ENCODE results near the gene PPP2R3A. TPM values are rescaled to one million over a fixed set of nuclear protein-coding genes. Genes with fewer than 3 reads are reported as not detected.

PPP2R3A gene
- total RNA-seq, 4 donors from 2014 or later, result 16.8 to 30.3 (median 25.6) TPM

DNA sequence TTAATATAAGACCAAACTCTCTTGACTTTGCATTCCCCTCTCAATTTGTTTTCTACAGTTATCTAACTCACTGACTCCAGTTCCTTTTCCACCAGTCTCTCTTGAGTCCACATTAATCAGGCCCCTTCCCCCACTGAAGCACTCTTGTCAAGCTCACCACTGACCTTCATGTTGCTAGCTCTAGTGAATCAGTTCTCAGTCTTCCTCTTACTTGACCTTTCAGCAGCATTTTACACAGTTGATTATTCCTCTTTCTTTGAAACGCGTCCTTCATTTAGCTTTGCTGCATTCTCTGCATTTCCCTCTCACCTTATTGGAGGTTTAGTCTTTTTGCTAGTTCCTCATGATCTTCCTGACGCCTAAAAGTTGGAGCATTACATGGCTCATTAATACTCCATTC is 8.3 kb downstream of the PPP2R3A start:
- no peak overlapping the region for H3K4me3 ChIP-seq
- intact Hi-C loops (cut with DNase I; ENCODE audit: low total_unique reads) (no loop called here), in situ Hi-C loops (cut with MboI; ENCODE audit: low sequenced_read_pairs in 4 of 4) (no loop called here)
- no peaks in the 10 kb centered on the region for H3K9me3 ChIP-seq
- TF ChIP-seq, protein P1, sequence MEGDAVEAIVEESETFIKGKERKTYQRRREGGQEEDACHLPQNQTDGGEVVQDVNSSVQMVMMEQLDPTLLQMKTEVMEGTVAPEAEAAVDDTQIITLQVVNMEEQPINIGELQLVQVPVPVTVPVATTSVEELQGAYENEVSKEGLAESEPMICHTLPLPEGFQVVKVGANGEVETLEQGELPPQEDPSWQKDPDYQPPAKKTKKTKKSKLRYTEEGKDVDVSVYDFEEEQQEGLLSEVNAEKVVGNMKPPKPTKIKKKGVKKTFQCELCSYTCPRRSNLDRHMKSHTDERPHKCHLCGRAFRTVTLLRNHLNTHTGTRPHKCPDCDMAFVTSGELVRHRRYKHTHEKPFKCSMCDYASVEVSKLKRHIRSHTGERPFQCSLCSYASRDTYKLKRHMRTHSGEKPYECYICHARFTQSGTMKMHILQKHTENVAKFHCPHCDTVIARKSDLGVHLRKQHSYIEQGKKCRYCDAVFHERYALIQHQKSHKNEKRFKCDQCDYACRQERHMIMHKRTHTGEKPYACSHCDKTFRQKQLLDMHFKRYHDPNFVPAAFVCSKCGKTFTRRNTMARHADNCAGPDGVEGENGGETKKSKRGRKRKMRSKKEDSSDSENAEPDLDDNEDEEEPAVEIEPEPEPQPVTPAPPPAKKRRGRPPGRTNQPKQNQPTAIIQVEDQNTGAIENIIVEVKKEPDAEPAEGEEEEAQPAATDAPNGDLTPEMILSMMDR (IDR thresholded peaks at IDR 0.05 in 4 of 5, conservative IDR thresholded peaks at IDR 0.05 in 1 of 5), result no peak
- TF ChIP-seq POLR2A (IDR thresholded peaks at IDR 0.05), result no peak
- DNase-seq (no peak), ATAC-seq (no peak)
- no peaks in the 10 kb centered on the region for H3K27me3 ChIP-seq
- peaks cover 38 to 48% of the 10 kb centered on the region in 2 donors for H3K4me1 ChIP-seq
- H3K27ac ChIP-seq, result peak overlapping the region in 1 of 4 donors; percentile 43
- H3K36me3 ChIP-seq, result no peaks in the 10 kb centered on the region

DNA sequence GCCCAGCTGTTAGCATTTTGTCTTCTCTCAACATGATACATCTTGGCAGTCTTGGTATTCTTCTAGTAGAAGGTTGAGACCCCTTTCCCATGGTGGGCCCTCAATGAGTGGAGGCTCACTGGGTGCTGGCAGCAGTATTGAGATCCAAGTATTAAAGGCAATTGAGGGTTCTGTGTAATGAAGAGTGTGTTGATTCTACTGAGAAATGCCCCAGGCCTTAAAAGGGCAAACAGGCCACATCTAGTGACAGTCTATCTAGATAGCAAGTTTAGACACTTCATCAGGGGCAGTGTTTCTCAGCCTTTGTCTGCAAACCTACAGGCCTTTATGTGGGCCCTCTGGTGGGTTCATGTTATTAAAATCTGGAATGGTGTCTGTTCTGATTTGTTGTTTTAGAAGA is 9.5 kb downstream of the PPP2R3A start:
- ATAC-seq (no peak), DNase-seq (no peak)
- Histone ChIP-seq H3K4me3 (no peak overlapping the region), H3K27ac (peak overlapping the region in 2 of 4 donors; percentile 4 to 43), H3K4me1 (peaks cover 30 to 38% of the 10 kb centered on the region in 2 donors), H3K9me3 (no peaks in the 10 kb centered on the region), H3K36me3 (no peaks in the 10 kb centered on the region), H3K27me3 (no peaks in the 10 kb centered on the region)
- TF ChIP-seq POLR2A (IDR thresholded peaks at IDR 0.05), result no peak
- TF ChIP-seq, protein P1 (IDR thresholded peaks at IDR 0.05 in 4 of 5, conservative IDR thresholded peaks at IDR 0.05 in 1 of 5), result no peak
- in situ Hi-C loops (cut with MboI; ENCODE audit: low sequenced_read_pairs in 4 of 4) (no loop called here), intact Hi-C loops (cut with DNase I; ENCODE audit: low total_unique reads) (no loop called here)

DNA sequence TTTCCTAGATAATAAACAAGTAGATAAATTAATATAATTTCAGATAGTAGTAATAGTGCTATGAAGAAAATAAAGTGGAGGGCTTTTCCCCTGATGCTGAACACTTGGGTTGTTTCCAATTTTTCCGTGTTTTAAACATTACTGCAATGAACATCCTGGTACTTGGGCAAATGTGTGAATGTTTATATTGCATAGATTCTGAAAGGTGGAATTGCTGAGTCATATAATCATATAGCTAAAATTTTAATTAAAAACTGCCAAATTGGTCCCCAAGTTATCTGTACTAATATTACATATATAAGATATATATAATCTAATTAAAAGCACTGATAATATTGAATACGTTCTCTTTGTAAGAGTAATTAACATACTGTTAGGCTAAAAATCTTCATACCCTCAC is 10.0 kb downstream of the PPP2R3A start:
- Histone ChIP-seq H3K36me3 (no peaks in the 10 kb centered on the region), H3K27ac (peak overlapping the region in 1 of 4 donors; percentile 43), H3K4me1 (peaks cover 25 to 34% of the 10 kb centered on the region in 2 donors), H3K4me3 (no peak overlapping the region), H3K27me3 (no peaks in the 10 kb centered on the region), H3K9me3 (no peaks in the 10 kb centered on the region)
- DNase-seq (no peak), ATAC-seq (no peak)
- in situ Hi-C loops (cut with MboI; ENCODE audit: low sequenced_read_pairs in 4 of 4) (no loop called here), intact Hi-C loops (cut with DNase I; ENCODE audit: low total_unique reads) (no loop called here)
- no peak for TF ChIP-seq POLR2A (IDR thresholded peaks at IDR 0.05)
- TF ChIP-seq, protein P1 (IDR thresholded peaks at IDR 0.05 in 4 of 5, conservative IDR thresholded peaks at IDR 0.05 in 1 of 5), result no peak

DNA sequence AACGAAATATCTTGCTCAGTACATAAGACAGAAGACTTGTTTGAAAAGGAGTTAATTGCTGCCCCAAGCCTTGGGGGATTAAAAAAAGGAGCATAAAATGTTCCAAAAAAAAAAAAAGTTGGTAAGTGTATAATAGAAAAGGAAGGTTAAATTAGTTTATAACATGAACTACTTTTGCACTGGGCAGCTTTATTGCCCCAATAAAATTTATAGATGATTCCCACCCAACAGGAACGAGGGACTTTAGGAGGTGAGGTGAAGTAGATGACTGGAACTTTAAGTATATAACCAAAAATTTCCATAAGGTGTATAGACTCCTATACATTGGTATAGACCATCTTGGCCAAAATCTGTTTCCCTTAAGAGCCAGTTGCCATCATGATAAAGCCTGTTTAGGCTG is 14.8 kb downstream of the PPP2R3A start:
- no peaks in the 10 kb centered on the region for H3K27me3 ChIP-seq
- no peak for ATAC-seq
- in situ Hi-C loops (cut with MboI; ENCODE audit: low sequenced_read_pairs in 4 of 4), result no loop called here
- H3K9me3 ChIP-seq, result no peaks in the 10 kb centered on the region
- intact Hi-C loops (cut with DNase I; ENCODE audit: low total_unique reads), result no loop called here
- no peak for DNase-seq
- no peak overlapping the region for H3K4me3 ChIP-seq
- H3K27ac ChIP-seq, result no peak overlapping the region
- no peak for TF ChIP-seq POLR2A (IDR thresholded peaks at IDR 0.05)
- TF ChIP-seq, protein P1 (IDR thresholded peaks at IDR 0.05 in 4 of 5, conservative IDR thresholded peaks at IDR 0.05 in 1 of 5), result no peak
- peaks cover 10 to 20% of the 10 kb centered on the region in 2 donors for H3K4me1 ChIP-seq
- no peaks in the 10 kb centered on the region for H3K36me3 ChIP-seq

Data from gastrocnemius medialis (tissue), 4 donors.